ENCODE measurements around the gene FAM78A.

DNA sequence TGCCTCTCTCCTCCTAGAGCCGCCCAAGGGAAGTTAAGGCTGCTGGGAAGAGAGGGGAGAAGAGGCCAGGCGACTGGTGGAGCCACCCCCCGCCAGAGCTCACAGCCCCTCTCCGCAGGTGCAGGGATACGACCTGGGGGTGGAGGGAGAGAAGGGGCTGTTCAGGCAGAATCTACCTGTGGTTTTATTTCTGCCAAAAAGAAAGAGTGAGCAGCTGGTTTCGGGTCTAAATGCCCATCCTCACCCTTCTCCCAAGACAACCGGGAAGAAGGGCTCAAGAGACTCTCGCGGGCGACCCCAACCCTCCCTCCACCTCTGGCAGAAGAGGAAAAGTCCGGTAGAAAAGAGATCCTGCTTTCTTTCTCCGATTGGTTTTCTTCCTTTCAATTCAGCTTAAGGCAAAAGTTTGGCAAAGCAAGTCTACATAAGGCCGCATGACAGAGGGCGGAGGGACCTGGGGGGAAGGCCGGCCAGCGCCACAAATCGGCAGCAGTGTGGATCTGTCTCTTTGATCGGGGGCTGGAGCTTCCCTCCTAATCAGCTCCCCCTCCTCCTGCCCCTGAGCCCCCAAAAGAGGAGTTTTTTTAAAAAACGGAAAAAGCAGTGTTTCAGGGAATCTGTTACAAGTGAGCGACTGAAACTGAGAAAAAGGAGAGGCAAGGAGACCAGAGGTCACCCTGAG lies 16.3 kb downstream of the FAM78A start:
- TF ChIP-seq, protein P1, sequence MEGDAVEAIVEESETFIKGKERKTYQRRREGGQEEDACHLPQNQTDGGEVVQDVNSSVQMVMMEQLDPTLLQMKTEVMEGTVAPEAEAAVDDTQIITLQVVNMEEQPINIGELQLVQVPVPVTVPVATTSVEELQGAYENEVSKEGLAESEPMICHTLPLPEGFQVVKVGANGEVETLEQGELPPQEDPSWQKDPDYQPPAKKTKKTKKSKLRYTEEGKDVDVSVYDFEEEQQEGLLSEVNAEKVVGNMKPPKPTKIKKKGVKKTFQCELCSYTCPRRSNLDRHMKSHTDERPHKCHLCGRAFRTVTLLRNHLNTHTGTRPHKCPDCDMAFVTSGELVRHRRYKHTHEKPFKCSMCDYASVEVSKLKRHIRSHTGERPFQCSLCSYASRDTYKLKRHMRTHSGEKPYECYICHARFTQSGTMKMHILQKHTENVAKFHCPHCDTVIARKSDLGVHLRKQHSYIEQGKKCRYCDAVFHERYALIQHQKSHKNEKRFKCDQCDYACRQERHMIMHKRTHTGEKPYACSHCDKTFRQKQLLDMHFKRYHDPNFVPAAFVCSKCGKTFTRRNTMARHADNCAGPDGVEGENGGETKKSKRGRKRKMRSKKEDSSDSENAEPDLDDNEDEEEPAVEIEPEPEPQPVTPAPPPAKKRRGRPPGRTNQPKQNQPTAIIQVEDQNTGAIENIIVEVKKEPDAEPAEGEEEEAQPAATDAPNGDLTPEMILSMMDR (conservative IDR thresholded peaks at IDR 0.05), result no peak
- TF ChIP-seq EZH2 (IDR thresholded peaks at IDR 0.05; ENCODE audit: low read depth), result no peak

Data from PC-9 (cell line).